Endothelial cell (in vitro differentiated cells): ENCODE data around the gene TBC1D5. TPM values are rescaled to one million over a fixed set of nuclear protein-coding genes. Genes with fewer than 3 reads are reported as not detected.

Experiments
- DNase-seq: peaks from one replicate; pipeline ENCODE4 v3.0.0; 2021; ENCODE audit warnings: low spot score
- H3K27ac Mint-ChIP-seq: one replicate; pipeline ENCODE4 v1.8.0; 2021; ENCODE audit warnings: mixed read lengths, inconsistent platforms; ENCODE audit not compliant: unreplicated experiment
- H3K27me3 Mint-ChIP-seq: one replicate; pipeline ENCODE4 v1.8.0; 2021; ENCODE audit warnings: mild to moderate bottlenecking, moderate library complexity, mixed read lengths, inconsistent platforms; ENCODE audit not compliant: unreplicated experiment
- H3K36me3 Mint-ChIP-seq: one replicate; pipeline ENCODE4 v1.8.0; 2021; ENCODE audit warnings: mild to moderate bottlenecking, low read depth, mixed read lengths, inconsistent platforms; ENCODE audit not compliant: unreplicated experiment
- H3K4me1 Mint-ChIP-seq: one replicate; pipeline ENCODE4 v1.8.0; 2021; ENCODE audit warnings: mild to moderate bottlenecking, mixed read lengths, inconsistent platforms; ENCODE audit not compliant: unreplicated experiment
- H3K4me3 Mint-ChIP-seq: one replicate; pipeline ENCODE4 v1.8.0; 2021; ENCODE audit warnings: mild to moderate bottlenecking, mixed read lengths, inconsistent platforms; ENCODE audit not compliant: unreplicated experiment
- H3K9me3 Mint-ChIP-seq: one replicate; pipeline ENCODE4 v1.8.0; 2021; ENCODE audit warnings: mixed read lengths, inconsistent platforms; ENCODE audit not compliant: unreplicated experiment
- CTCF ChIP-seq: fragments of 200-600 bp; sonication (generic); IDR thresholded peaks from one replicate; pipeline ENCODE4 v1.5.0; 2021; ENCODE audit warnings: antibody characterized with exemption; ENCODE audit not compliant: unreplicated experiment
- total RNA-seq: library from RNA; stranded (reverse); fragmentation: NEBNext Ultra II Directional; extraction: Animal tissue kit (Norgen Biotek cat#: 25700); gene quantifications from one replicate; pipeline ENCODE4 v1.2.1, GENCODE V29; 2021; ENCODE audit not compliant: unreplicated experiment

Gene TBC1D5
- total RNA-seq, 1 donor from 2014 or later: 48.2 TPM

DNA sequence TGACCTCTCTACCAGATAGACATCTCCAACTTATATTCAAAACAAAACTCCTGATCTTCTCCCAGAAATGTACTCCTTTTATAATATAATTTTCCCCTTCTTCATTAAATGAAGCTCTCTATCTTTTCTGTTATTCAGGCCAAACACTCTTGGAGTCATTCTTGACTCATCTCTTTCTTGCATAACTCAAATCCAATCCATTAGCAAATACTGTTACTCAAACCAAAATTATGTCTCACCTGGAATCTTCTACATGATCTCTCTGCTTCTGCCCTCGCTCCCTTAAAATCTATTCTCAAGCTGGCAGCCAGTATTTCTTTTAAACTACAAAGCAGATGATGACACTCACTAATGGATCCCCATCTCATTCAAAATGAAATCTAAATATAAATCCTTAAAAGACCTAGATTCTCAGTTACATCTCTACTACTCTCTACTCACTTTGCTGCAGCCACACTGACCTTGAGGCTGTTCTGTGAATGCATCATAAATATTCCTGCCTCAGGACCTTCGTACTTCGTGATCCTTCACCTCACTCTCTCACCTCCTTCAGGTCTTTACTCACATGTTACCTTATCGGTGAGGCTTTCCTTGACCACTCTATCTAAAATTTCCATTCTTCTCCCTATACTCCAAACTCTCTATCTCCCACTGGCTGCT lies 160.9 kb downstream of the TBC1D5 start:
- Mint-ChIP-seq H3K9me3 (no peaks in the 10 kb centered on the region), H3K27me3 (no peaks in the 10 kb centered on the region)

DNA sequence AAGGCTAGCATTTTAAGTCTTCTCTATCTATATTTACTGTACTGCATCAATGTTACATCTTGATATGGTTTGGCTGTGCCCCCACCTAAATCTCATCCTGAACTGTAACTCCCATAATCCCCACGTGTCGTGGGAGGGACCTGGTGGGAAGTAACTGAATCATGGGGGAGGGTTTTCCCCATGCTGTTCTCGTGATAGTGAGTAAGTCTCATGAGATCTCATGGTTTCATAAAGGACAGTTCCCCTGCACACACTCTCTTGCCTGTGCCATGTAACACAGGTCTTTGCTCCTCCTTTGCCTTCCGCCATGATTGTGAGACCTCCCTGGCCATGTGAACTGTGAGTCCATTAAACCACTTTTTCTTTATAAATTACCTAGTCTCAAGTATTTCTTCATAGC lies 161.5 kb downstream of the TBC1D5 start:
- Mint-ChIP-seq H3K4me1 (peaks cover 3% of the 10 kb centered on the region), H3K36me3 (no peaks in the 10 kb centered on the region), H3K4me3 (no peak overlapping the region), H3K27me3 (no peaks in the 10 kb centered on the region), H3K27ac (no peak overlapping the region), H3K9me3 (no peaks in the 10 kb centered on the region)
- no peak for TF ChIP-seq CTCF
- DNase-seq: no peak

More for the DNA sequence above, 160.9 kb downstream of the TBC1D5 start:
- no peak overlapping the region for H3K27ac Mint-ChIP-seq
- no peak for TF ChIP-seq CTCF
- no peak overlapping the region for H3K4me3 Mint-ChIP-seq
- no peaks in the 10 kb centered on the region for H3K36me3 Mint-ChIP-seq
- no peak for DNase-seq
- peaks cover 4% of the 10 kb centered on the region for H3K4me1 Mint-ChIP-seq

DNA sequence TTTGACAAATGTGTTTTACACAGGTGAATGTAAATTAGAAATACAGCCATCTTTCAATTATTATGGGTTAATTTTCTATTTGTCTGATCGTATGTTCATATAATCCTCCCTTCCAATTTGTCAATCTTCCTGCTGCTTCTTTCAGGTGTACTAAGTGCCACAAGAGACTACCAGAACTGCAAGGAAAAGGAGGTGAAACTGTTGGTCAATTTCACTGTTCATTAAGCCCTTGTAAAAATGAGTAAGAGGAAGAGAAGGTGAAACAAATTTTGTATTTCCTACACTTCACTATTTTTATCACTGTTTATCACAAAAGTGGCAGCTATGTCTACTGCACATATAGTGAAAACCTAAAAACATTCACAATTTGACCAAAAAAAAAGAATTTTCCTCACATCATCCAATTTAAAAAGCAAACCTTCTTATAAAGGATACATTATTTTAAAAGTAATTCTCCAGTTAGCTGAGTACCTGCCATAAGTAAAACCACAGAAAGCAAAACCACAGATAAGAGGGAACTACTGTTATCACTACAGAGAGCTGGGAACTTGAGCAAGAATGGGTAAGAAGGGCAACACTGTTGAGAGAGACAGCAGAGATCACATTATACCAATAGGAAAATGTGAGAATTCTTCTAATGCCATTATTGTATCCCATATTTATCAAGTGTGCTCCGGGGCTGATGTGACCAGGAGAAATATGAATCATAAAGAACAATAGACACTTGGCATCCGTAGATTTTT lies 163.0 kb downstream of the TBC1D5 start:
- Mint-ChIP-seq H3K4me3 (no peak overlapping the region), H3K36me3 (no peaks in the 10 kb centered on the region), H3K27me3 (peaks cover 2% of the 10 kb centered on the region), H3K27ac (no peak overlapping the region), H3K4me1 (no peaks in the 10 kb centered on the region), H3K9me3 (no peaks in the 10 kb centered on the region)
- TF ChIP-seq CTCF: no peak
- no peak for DNase-seq

- no peaks in the 10 kb centered on the region for H3K4me1 Mint-ChIP-seq
- TF ChIP-seq CTCF: no peak
- H3K9me3 Mint-ChIP-seq: no peaks in the 10 kb centered on the region
- no peak overlapping the region for H3K27ac Mint-ChIP-seq
- no peak overlapping the region for H3K4me3 Mint-ChIP-seq
- no peaks in the 10 kb centered on the region for H3K36me3 Mint-ChIP-seq
- DNase-seq: no peak
- H3K27me3 Mint-ChIP-seq: peaks cover 5% of the 10 kb centered on the region
Measured at GRCh38 chr3:17577796-17578520, 164.5 kb downstream of the TBC1D5 start.
